Gastrocnemius medialis (tissue), 4 donors: ENCODE results near the gene ZKSCAN1. TPM values are rescaled to one million over a fixed set of nuclear protein-coding genes. Genes with fewer than 3 reads are reported as not detected.
A peak's percentile ranks its signal among the peaks of the same experiment; 100 is the strongest.

Experiments
- ATAC-seq, 2 donors: fragments of 150-250 bp; one replicate each; pipeline ENCODE4 v1.9.1; 2016
- DNase-seq, 2 donors: peaks; one replicate each; pipeline ENCODE4 v3.0.0-alpha.2; 2019
- H3K27ac ChIP-seq, 4 donors: fragments of 200-600 bp; sonication (generic); 1 replicate in 1 of 4; 2 replicates in 3 of 4; pipeline ENCODE4 v1.5.1; 2016 to 2018; ENCODE audit warnings: mild to moderate bottlenecking in 2 of 4, moderate library complexity in 1 of 4
- H3K27me3 ChIP-seq, 3 donors: fragments of 200-600 bp; sonication (generic) in 2 of 3; 1 replicate in 1 of 3; 2 replicates in 2 of 3; pipeline versions ENCODE4 v1.5.1 to v1.6.0; 2016 to 2019; ENCODE audit warnings: mild to moderate bottlenecking in 1 of 3, moderate library complexity in 1 of 3
- H3K36me3 ChIP-seq, 2 donors: fragments of 200-600 bp; sonication (generic) in 1 of 2; one replicate each; pipeline ENCODE4 v1.5.1; 2017 to 2018
- H3K4me1 ChIP-seq, 2 donors: fragments of 200-600 bp; sonication (generic) in 1 of 2; one replicate each; pipeline ENCODE4 v1.5.1; 2016 to 2017; ENCODE audit warnings: mild to moderate bottlenecking in 2 of 2
- H3K4me3 ChIP-seq, 4 donors: fragments of 200-600 bp; sonication (generic) in 3 of 4; 1 replicate in 1 of 4; 2 replicates in 3 of 4; pipeline ENCODE4 v1.5.1; 2016 to 2019; ENCODE audit warnings: mild to moderate bottlenecking in 2 of 4
- H3K9me3 ChIP-seq, 3 donors: fragments of 200-600 bp; sonication (generic) in 2 of 3; 1 replicate in 1 of 3; 2 replicates in 2 of 3; pipeline ENCODE4 v1.5.1; 2016 to 2019
- POLR2A ChIP-seq, 2 donors: fragments of 450-650 bp; IDR thresholded peaks; one replicate each; pipeline ENCODE4 v1.6.1; 2017; ENCODE audit warnings: antibody characterized with exemption in 2 of 2, mild to moderate bottlenecking in 2 of 2, moderate library complexity in 2 of 2
- in situ Hi-C, 4 donors: fragments of 200-750 bp; cut with MboI; loops; one replicate each; pipeline versions ENCODE4 v1.15.0 to v1.8.0; 2017; ENCODE audit warnings: low sequenced_read_pairs in 4 of 4
- intact Hi-C: fragments of 100-400 bp; cut with DNase I; formaldehyde crosslinking; loops from one replicate; pipeline ENCODE4 v1.15.1; 2023; ENCODE audit warnings: low total_unique reads
- total RNA-seq, 4 donors: library from RNA; depleted of rRNA; stranded (reverse); fragments of >200 nt; gene quantifications; one replicate each; pipeline versions ENCODE4 v1.1.0 to v1.2.3, GENCODE V29; 2016
- TF ChIP-seq, protein P1 (sequence below), 5 experiments: fragments of 450-650 bp in 3 of 5; fragments of 200-600 bp in 2 of 5; sonication (generic) in 2 of 5; IDR thresholded peaks in 4 of 5; conservative IDR thresholded peaks in 1 of 5; 1 replicate in 4 of 5; 2 replicates in 1 of 5; pipeline ENCODE4 v1.5.1; 2016 to 2019; ENCODE audit warnings: antibody characterized with exemption in 5 of 5, mild to moderate bottlenecking in 3 of 5, moderate library complexity in 3 of 5

The ZKSCAN1 gene
- total RNA-seq, 4 donors from 2014 or later = 15.0 to 17.7 (median 15.5) TPM

DNA sequence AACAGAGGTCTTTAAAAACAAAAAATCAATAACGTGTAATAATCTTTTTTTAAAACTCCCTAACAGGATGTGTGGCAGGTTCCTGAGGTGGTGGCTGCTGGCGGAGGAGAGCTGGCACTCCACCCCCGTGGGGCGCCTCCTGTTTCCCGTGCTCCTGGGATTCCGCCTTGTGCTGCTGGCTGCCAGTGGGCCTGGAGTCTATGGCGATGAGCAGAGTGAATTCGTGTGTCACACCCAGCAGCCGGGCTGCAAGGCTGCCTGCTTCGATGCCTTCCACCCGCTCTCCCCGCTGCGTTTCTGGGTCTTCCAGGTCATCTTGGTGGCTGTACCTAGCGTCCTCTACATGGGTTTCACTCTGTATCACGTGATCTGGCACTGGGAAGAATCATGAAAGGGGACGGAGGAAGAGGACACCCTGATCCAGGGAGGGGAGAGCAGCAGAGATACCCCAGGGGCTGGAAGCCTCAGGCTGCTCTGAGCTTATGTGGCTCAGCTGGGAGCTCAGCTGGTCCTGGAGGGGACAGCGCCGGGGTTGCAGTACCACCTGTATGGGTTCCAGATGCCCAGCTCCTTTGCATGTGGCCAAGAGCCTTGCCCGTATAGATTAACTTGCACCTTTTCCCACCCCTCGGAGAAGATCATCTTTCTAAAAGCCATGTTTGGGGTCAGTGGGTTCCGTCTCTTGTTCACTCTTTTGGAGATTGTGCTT, 22.9 kb upstream of the ZKSCAN1 start:
- in situ Hi-C loops (loop anchor here in 2 of 4 donors (10.0 kb wide), 2 partner anchors 78 to 132 kb away; partner anchors contain the start of genes TRIM4 (in 2 of the 2) and MBLAC1 (in 1 of the 2)), intact Hi-C loops (loop anchor here (5.0 kb wide), 2 partner anchors 90 to 135 kb away; partner anchors contain the start of genes MBLAC1 and ZNF3)
- DNase-seq (no peak), ATAC-seq (no peak)
- H3K4me1 ChIP-seq = peaks cover 4 to 8% of the 10 kb centered on the region in 2 donors
- TF ChIP-seq, protein P1, sequence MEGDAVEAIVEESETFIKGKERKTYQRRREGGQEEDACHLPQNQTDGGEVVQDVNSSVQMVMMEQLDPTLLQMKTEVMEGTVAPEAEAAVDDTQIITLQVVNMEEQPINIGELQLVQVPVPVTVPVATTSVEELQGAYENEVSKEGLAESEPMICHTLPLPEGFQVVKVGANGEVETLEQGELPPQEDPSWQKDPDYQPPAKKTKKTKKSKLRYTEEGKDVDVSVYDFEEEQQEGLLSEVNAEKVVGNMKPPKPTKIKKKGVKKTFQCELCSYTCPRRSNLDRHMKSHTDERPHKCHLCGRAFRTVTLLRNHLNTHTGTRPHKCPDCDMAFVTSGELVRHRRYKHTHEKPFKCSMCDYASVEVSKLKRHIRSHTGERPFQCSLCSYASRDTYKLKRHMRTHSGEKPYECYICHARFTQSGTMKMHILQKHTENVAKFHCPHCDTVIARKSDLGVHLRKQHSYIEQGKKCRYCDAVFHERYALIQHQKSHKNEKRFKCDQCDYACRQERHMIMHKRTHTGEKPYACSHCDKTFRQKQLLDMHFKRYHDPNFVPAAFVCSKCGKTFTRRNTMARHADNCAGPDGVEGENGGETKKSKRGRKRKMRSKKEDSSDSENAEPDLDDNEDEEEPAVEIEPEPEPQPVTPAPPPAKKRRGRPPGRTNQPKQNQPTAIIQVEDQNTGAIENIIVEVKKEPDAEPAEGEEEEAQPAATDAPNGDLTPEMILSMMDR (IDR thresholded peaks at IDR 0.05 in 4 of 5, conservative IDR thresholded peaks at IDR 0.05 in 1 of 5) = no peak
- no peak for TF ChIP-seq POLR2A (IDR thresholded peaks at IDR 0.05)
- H3K4me3 ChIP-seq = no peak overlapping the region
- peaks cover 0 to 5% (median 0%) of the 10 kb centered on the region in 3 donors for H3K27me3 ChIP-seq
- no peak overlapping the region for H3K27ac ChIP-seq
- no peaks in the 10 kb centered on the region for H3K9me3 ChIP-seq
- no peaks in the 10 kb centered on the region for H3K36me3 ChIP-seq

- Histone ChIP-seq H3K4me3 (no peak overlapping the region), H3K27ac (no peak overlapping the region), H3K9me3 (no peaks in the 10 kb centered on the region), H3K4me1 (peaks cover 4 to 8% of the 10 kb centered on the region in 2 donors), H3K36me3 (no peaks in the 10 kb centered on the region), H3K27me3 (peaks cover 0 to 6% (median 0%) of the 10 kb centered on the region in 3 donors)
- intact Hi-C loops (loop anchor here (2.0 to 5.0 kb wide), 3 partner anchors 58 to 132 kb away; partner anchors contain the start of genes MBLAC1 and ZNF3), in situ Hi-C loops (loop anchor here in 2 of 4 donors (10.0 kb wide), 2 partner anchors 80 to 130 kb away; partner anchors contain the start of genes TRIM4 (in 2 of the 2) and MBLAC1 (in 1 of the 2))
- no peak for ATAC-seq
- TF ChIP-seq, protein P1 (IDR thresholded peaks at IDR 0.05 in 4 of 5, conservative IDR thresholded peaks at IDR 0.05 in 1 of 5) = no peak
- TF ChIP-seq POLR2A (IDR thresholded peaks at IDR 0.05) = no peak
- DNase-seq = no peak
Measured at GRCh38 chr7:99994819-99995218, 20.6 kb upstream of the ZKSCAN1 start.

GRCh38 chr7:99996755-99997544, 18.4 kb upstream of the ZKSCAN1 start:
- no peak for DNase-seq
- intact Hi-C loops (no loop called here), in situ Hi-C loops (loop anchor here in 2 of 4 donors (10.0 kb wide), 2 partner anchors 82 to 128 kb away; partner anchors contain the start of genes TRIM4 (in 2 of the 2) and MBLAC1 (in 1 of the 2))
- Histone ChIP-seq H3K9me3 (no peaks in the 10 kb centered on the region), H3K27ac (peak overlapping the region; percentile 44 to 73 (median 66)), H3K4me1 (peaks cover 4 to 8% of the 10 kb centered on the region in 2 donors), H3K27me3 (peaks cover 0 to 6% (median 0%) of the 10 kb centered on the region in 3 donors), H3K4me3 (peak overlapping the region; percentile 58 to 68 (median 63)), H3K36me3 (no peaks in the 10 kb centered on the region)
- no peak for ATAC-seq
- TF ChIP-seq, protein P1 (IDR thresholded peaks at IDR 0.05 in 4 of 5, conservative IDR thresholded peaks at IDR 0.05 in 1 of 5) = no peak
- no peak for TF ChIP-seq POLR2A (IDR thresholded peaks at IDR 0.05)

DNA sequence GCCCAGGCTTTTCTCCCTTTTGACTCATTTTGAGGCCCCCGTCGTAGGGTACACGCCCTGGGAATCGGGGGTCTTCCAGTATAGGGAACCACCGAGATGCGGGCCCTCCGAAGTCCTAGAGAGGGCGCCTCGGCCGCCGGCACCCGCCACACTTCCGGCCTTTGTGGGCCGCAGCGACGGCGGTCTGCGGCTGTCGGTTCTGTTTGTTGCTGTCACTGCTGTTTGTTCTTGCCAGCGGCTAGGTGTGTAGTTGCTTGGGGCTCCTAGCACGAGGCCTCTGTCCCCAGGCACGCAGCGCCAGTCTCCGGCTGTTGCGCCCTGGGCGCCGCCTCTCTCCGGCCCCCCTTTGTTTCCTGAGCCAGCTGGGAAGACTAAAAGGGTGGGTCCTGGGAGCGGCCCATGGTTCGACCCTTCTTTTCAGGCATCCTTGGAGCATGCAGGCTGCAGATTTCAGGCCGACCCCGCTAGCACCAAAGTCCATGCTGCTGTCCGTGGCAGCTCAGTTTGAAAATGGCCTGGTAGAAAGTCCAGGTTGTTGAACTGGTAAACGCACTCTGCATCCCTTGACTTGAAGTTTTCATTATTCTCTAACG, 17.8 kb upstream of the ZKSCAN1 start:
- DNase-seq (peak in 1 of 2 donors; percentile 25), ATAC-seq (peak in 1 of 2 donors; percentile 36)
- H3K36me3 ChIP-seq = no peaks in the 10 kb centered on the region
- no peaks in the 10 kb centered on the region for H3K9me3 ChIP-seq
- intact Hi-C loops (no loop called here), in situ Hi-C loops (loop anchor here in 2 of 4 donors (10.0 kb wide), 2 partner anchors 83 to 127 kb away; partner anchors contain the start of genes TRIM4 (in 2 of the 2) and MBLAC1 (in 1 of the 2))
- no peak for TF ChIP-seq POLR2A (IDR thresholded peaks at IDR 0.05)
- TF ChIP-seq, protein P1 (IDR thresholded peaks at IDR 0.05 in 4 of 5, conservative IDR thresholded peaks at IDR 0.05 in 1 of 5) = peak in 2 of 5 experiments; percentile 24 to 34
- peak overlapping the region; percentile 44 to 73 (median 66) for H3K27ac ChIP-seq
- peaks cover 0 to 6% (median 0%) of the 10 kb centered on the region in 3 donors for H3K27me3 ChIP-seq
- peak overlapping the region; percentile 58 to 68 (median 63) for H3K4me3 ChIP-seq
- H3K4me1 ChIP-seq = peaks cover 4 to 8% of the 10 kb centered on the region in 2 donors
